ENCODE results near the gene ZBTB32. TPM values are rescaled to one million over a fixed set of nuclear protein-coding genes. Genes with fewer than 3 reads are reported as not detected.

ZBTB32 gene
- total and polyA plus RNA-seq, 12 donors = 0.03 to 0.12 TPM; not detected in 10

DNA sequence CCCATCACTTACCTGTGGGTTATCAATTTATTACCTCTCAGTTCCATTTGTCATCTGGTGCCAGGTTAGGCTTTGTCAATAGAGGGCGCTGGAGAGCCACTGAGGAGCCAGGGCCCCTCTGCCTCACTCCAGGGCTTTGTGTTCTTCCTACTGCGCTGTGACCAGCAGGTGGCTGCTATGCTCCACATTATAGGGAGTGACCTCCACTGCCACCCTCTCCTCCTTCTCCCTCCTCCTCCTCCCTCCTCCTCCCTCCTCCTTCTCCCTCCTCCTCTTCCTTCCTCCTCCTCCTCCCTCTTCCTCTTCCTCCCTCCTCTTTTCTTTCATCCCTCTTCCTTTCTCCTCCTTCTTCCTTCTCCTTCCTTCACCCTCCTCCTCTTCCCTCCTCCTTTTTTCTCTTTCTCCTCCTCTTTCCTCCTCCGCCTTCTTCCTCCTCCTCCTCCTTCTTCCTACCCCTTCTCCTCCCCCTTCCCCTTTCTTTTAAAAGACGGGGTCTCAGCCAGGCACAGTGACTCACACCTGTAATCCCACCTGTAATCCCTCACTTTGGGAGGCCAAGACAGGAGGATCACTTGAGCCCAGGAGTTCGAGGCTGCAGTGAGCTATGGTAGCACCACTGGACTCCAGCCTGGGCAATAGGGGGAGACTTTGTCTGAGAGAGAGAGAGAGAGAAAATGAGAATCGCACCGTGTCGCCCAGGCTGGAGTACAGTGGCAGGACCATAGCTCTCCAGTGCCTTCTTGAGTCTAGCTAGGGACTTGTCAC, 10.3 kb upstream of the ZBTB32 start:
- peak; percentile 97 to 100 (median 98) for ATAC-seq
- Histone ChIP-seq H3K4me1 (peaks cover 0 to 4% (median 0%) of the 10 kb centered on the region in 9 donors), H3K4me3 (no peak overlapping the region), H3K9me3 (no peaks in the 10 kb centered on the region), H3K27ac (peak overlapping the region in 1 of 10 donors; percentile 41), H3K27me3 (peaks cover 0 to 6% (median 0%) of the 10 kb centered on the region in 7 donors), H3K36me3 (no peaks in the 10 kb centered on the region)
- WGBS, 2 donors = 31 to 38% methylated on average over 8 of the region's 8 CpGs
- peak; percentile 93 to 99 (median 96) for TF ChIP-seq CTCF (IDR thresholded peaks at IDR 0.05)
- DNase-seq = peak; percentile 81 to 88
- intact Hi-C loops (cut with DNase I) = loop anchor here in 9 of 10 donors (1.0 to 10.0 kb wide), 9 partner anchors 21 to 239 kb away; partner anchors contain the start of gene PRODH2 (in 2 of the 9)

GRCh38 chr19:35695895-35696422, 8.4 kb upstream of the ZBTB32 start:
- Histone ChIP-seq H3K4me3 (no peak overlapping the region), H3K27me3 (no peaks in the 10 kb centered on the region), H3K36me3 (no peaks in the 10 kb centered on the region), H3K9me3 (no peaks in the 10 kb centered on the region), H3K4me1 (peaks cover 0 to 4% (median 0%) of the 10 kb centered on the region in 9 donors), H3K27ac (no peak overlapping the region)
- WGBS, 2 donors = 81 to 85% methylated on average over 2 of the region's 2 CpGs
- DNase-seq (no peak), ATAC-seq (no peak)
- intact Hi-C loops (cut with DNase I) = loop anchor here in 5 of 10 donors (2.0 to 10.0 kb wide), 4 partner anchors 21 to 237 kb away; partner anchors contain the start of gene PRODH2 (in 2 of the 5)
- no peak for TF ChIP-seq CTCF (IDR thresholded peaks at IDR 0.05)

- Histone ChIP-seq H3K27me3 (no peaks in the 10 kb centered on the region), H3K9me3 (no peaks in the 10 kb centered on the region), H3K27ac (no peak overlapping the region), H3K4me3 (no peak overlapping the region), H3K36me3 (no peaks in the 10 kb centered on the region), H3K4me1 (peaks cover 0 to 4% (median under 1%) of the 10 kb centered on the region in 9 donors)
- no peak for TF ChIP-seq CTCF (IDR thresholded peaks at IDR 0.05)
- DNase-seq (no peak), ATAC-seq (no peak)
- 75 to 78% methylated on average over 4 of the region's 4 CpGs for WGBS, 2 donors
- intact Hi-C loops (cut with DNase I) = loop anchor here in 2 of 10 donors (10.0 kb wide), 1 partner anchor 118 kb away; the partner anchor contains the start of gene PRODH2 (in 2 of the 2)
These were observed 7.5 kb upstream of the ZBTB32 start for GRCh38 chr19:35696835-35697234.

DNA sequence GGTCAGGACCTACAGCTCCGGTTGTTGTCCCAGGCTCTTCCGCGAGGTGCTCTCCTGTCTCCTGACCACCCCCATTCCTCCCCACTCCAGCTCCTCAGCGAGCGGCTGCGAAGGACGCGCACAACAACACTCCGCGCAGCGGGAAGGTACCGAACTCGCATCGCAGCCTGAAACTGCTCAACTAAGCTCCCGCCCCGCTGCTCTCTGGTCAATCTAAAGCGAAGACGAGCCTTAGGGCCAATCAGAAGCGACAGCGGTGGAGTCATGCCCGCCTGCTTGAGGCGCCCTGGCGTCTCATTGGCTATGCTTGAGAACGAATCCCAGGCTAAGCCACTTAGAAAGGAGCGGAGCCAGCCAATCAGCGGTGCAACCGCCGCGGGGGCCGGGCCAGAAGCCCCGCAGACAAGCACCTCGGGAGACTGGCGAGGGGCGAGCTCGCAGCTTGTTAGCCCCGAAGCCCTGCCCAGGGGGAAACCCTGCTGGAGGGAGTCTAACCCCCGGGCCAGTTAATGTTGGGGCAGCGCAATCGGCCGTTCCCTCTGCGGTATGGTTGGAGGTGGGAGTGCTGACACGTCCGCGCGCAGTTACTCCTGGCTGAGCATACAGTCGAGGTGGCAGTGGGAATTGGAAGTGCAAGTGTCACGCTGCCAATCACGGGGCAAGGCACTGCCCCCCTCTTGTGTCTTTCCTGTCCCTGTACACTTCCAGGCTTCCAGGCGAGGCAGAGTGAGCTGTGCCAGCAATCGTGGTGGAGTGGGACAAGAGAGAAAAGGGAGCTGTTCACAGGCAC, 1.9 kb upstream of the ZBTB32 start:
- Histone ChIP-seq H3K9me3 (no peaks in the 10 kb centered on the region), H3K27me3 (peaks cover 0 to 18% (median 10%) of the 10 kb centered on the region in 7 donors), H3K36me3 (no peaks in the 10 kb centered on the region), H3K27ac (peak overlapping the region in 4 of 10 donors; percentile 51 to 76 (median 58)), H3K4me1 (peaks cover 0 to 16% (median 7%) of the 10 kb centered on the region in 9 donors), H3K4me3 (peak overlapping the region; percentile 33 to 71 (median 59))
- intact Hi-C loops (cut with DNase I) = loop anchor here in 1 of 10 donors (1.0 kb wide), 1 partner anchor 14 kb away; no protein-coding TSS in a partner anchor
- DNase-seq = peak; percentile 93 to 96
- WGBS, 2 donors = 0 to 1% methylated on average over 50 of the region's 50 CpGs
- peak; percentile 98 to 100 (median 100) for ATAC-seq
- no peak for TF ChIP-seq CTCF (IDR thresholded peaks at IDR 0.05)
